Measurements from ENCODE around the gene LTBP1.
"Not testable (repeated sequence)": the region's sequence is repeated elsewhere in the genome, so short reads cannot be mapped to it uniquely, and the experiment has no call there.

Gene LTBP1

DNA sequence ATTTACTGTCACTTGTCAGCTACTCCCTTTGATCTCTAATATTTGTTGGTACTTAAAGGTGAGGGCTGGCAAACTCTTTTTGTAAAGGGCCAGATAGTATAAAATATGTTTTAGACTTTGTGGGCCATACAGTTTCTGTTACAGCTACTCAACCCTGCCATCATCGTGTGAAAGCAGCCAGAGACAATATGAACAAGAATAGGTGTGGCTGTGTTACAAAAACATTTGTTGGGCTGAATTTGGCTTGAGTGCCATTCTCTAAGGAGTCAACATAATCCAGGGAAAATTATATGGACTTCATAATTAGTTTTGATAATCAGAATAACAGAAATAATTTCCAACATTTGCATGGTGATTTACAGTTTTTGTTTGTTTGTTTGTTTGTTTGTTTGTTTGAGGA, 190.6 kb downstream of the LTBP1 start:
- no peaks in the 10 kb centered on the region for H3K9me3 Mint-ChIP-seq
- H3K27ac Mint-ChIP-seq = no peak overlapping the region
- peaks cover 23% of the 10 kb centered on the region for H3K27me3 Mint-ChIP-seq
- H3K36me3 Mint-ChIP-seq (ENCODE audit: low read depth) = no peaks in the 10 kb centered on the region
- no peak overlapping the region for H3K4me3 Mint-ChIP-seq
- no peaks in the 10 kb centered on the region for H3K4me1 Mint-ChIP-seq (ENCODE audit: low read depth)

DNA sequence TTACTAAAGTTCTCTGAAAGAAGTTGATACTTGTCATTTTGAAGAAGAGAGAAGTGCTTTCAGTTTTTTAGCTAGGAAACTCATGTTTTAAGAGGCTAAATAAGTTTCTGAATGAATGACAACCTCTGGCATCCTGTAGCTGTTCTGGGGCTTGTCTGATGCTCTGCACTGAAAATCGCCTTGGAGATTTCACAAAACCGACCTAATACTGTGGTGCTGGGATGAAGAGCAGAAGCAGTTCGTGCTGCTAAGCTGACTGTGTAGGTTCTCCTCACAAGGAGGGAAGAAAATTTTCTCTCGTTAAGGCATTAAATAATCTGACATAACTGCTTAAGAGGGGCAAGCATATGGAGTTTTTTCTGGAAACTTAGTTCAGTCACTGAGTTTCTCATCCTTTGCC, 193.2 kb downstream of the LTBP1 start:
- Mint-ChIP-seq H3K27me3 (peaks cover 17% of the 10 kb centered on the region), H3K9me3 (no peaks in the 10 kb centered on the region), H3K4me1 (ENCODE audit: low read depth) (no peaks in the 10 kb centered on the region), H3K27ac (no peak overlapping the region), H3K4me3 (no peak overlapping the region), H3K36me3 (ENCODE audit: low read depth) (no peaks in the 10 kb centered on the region)

DNA sequence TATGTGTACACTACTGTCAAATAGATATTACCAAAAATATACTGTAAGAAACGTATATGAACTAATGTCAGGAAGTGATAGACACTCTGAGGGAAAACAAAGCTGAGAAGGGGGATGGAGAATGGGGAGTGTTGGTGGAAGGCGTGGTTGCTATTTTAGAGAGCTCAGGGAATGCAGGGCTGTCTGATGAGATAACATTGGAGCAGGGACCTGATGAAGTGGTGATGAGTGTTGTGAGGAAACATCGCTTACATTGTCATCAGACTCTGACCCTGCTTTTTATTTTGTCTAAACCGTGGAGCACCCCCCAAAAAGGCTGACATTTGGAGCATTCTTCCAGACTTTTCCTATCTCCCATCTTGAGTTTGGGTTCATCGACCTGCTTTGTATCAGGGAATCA, 194.7 kb downstream of the LTBP1 start:
- no peaks in the 10 kb centered on the region for H3K4me1 Mint-ChIP-seq (ENCODE audit: low read depth)
- H3K27me3 Mint-ChIP-seq = peaks cover 23% of the 10 kb centered on the region
- H3K9me3 Mint-ChIP-seq = no peaks in the 10 kb centered on the region
- no peaks in the 10 kb centered on the region for H3K36me3 Mint-ChIP-seq (ENCODE audit: low read depth)
- H3K27ac Mint-ChIP-seq = no peak overlapping the region
- no peak overlapping the region for H3K4me3 Mint-ChIP-seq

DNA sequence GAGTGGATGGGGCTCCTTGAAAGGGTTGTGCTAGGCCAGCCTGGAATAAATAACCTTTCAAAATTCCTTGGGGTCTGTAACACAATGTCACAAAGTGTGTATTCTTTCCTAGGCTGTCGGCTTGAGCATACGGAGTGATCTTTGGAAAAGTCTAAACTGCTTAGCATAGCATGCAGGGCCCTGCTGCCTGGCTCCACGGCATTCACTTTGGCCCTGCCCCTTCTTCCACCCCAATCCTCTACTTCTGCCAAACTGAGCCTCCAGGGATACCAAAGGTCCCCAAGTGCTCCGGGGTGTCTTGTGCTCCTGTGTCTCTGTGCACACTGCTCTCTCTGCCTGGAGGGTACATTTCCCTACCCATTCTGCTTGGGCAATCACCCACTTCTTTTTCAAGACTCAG, 196.1 kb downstream of the LTBP1 start:
- Mint-ChIP-seq H3K36me3 (ENCODE audit: low read depth) (no peaks in the 10 kb centered on the region), H3K27me3 (peaks cover 29% of the 10 kb centered on the region), H3K4me3 (no peak overlapping the region), H3K27ac (no peak overlapping the region), H3K4me1 (ENCODE audit: low read depth) (no peaks in the 10 kb centered on the region), H3K9me3 (no peaks in the 10 kb centered on the region)

DNA sequence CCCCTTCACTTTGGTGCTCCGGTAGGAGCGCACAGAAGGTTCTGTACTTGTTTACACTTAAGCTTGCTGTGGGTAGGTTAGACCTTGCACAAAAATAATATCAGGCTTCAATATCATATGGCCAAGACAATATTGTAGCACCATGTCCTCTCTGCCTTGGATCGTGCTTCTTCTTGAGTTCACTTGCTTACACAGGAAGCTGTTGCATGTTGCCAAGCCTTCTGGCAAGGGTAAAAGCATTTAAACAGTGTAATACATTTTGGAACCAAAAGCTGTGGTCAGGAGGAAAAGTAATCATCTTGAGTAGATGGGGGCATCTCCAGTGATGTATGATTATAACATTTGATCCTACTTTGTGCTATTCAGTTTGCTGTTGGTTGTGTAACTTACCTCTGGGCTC, 197.5 kb downstream of the LTBP1 start:
- no peaks in the 10 kb centered on the region for H3K4me1 Mint-ChIP-seq (ENCODE audit: low read depth)
- H3K36me3 Mint-ChIP-seq (ENCODE audit: low read depth) = no peaks in the 10 kb centered on the region
- no peaks in the 10 kb centered on the region for H3K9me3 Mint-ChIP-seq
- no peak overlapping the region for H3K4me3 Mint-ChIP-seq
- H3K27me3 Mint-ChIP-seq = peaks cover 29% of the 10 kb centered on the region
- H3K27ac Mint-ChIP-seq = no peak overlapping the region

DNA sequence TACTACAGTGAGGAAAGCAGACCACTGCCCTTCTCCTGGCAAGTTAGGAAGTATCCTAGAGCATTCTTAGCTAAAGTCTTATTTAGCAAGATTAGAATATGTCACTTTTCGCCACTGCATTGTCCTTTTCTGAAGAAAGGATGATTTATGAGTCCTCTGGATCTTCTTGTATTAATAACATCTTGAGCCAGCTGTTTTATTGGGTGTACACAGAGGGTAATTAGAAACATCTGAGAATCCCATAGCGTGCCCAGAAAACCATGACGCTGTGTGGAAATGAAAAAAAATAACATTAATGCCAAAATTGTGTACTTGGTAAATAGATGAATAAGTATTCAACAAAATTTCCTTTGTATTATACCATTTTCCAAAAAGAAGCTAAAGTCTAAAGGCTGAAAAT, 198.7 kb downstream of the LTBP1 start:
- Mint-ChIP-seq H3K4me1 (ENCODE audit: low read depth) (no peaks in the 10 kb centered on the region), H3K4me3 (no peak overlapping the region), H3K27me3 (peaks cover 33% of the 10 kb centered on the region), H3K36me3 (ENCODE audit: low read depth) (no peaks in the 10 kb centered on the region), H3K27ac (no peak overlapping the region), H3K9me3 (no peaks in the 10 kb centered on the region)

DNA sequence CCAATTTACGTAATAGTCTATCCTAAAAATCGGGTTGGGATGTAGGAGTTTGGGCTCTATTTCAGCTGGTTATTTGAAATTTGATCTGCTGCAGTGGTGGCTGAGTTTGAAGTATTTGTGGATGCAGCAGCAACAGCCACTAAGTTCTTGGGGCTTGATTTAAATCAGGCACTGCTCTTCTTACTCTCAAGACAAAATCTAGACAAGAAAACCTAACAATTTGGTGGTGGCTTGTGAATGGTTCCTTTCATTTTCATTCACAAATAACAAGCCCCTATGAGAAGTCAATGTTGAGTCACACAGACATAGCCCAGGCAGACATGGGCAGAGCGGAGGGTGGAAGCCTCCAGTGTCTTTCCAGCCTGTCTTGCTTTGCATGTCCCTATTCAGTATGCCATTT, 199.3 kb downstream of the LTBP1 start:
- H3K27me3 Mint-ChIP-seq = peaks cover 30% of the 10 kb centered on the region
- no peaks in the 10 kb centered on the region for H3K4me1 Mint-ChIP-seq (ENCODE audit: low read depth)
- no peak overlapping the region for H3K4me3 Mint-ChIP-seq
- no peak overlapping the region for H3K27ac Mint-ChIP-seq
- no peaks in the 10 kb centered on the region for H3K36me3 Mint-ChIP-seq (ENCODE audit: low read depth)
- H3K9me3 Mint-ChIP-seq = no peaks in the 10 kb centered on the region

DNA sequence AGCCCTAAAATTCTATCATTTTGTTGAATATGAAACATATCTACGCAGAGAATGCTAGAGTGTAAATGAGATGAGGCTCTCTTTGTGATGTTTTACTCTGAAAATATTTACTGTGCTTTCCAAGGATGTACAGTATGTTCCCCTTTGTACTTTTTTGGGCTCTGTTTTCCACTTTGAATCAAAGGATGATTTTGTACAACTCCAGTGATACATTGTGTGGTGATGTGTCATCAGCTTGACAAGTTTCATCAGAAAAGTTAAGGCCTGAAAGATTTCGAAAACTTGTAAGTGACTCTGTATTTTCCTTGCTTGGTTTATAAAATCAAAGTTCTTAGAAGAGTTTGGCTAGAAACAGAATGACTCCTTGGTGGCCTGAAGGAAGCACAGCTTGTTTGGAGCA, 206.3 kb downstream of the LTBP1 start:
- H3K4me1 Mint-ChIP-seq (ENCODE audit: low read depth) = peaks cover 17% of the 10 kb centered on the region
- H3K4me3 Mint-ChIP-seq = no peak overlapping the region
- no peaks in the 10 kb centered on the region for H3K36me3 Mint-ChIP-seq (ENCODE audit: low read depth)
- H3K27me3 Mint-ChIP-seq = peaks cover 16% of the 10 kb centered on the region
- H3K9me3 Mint-ChIP-seq = no peaks in the 10 kb centered on the region
- peak overlapping the region; percentile 50 for H3K27ac Mint-ChIP-seq

DNA sequence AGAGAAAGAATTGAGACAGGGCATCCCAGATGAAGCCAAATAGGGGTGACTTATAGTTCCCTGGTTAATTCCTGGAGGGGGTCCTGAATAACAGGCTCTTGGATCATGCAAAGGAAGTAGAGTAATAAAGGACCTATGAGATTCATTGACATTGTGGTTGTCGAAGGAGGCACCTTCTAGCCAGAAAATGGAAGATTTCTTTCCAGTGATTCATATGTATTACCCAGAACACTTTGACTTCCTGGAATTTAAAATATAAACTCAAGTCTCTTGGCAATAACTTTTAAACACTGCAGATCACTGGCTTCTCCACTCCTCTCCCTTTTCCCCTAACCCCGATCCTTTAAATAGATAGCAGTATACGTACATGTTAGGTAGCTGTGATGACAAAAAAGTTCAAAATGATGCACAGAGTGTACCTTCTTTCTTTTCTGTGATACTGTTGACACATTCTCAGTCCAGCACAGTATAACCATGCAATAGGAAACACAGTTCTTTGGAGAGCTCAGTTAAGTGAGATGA, 211.8 kb downstream of the LTBP1 start:
- Mint-ChIP-seq H3K4me3 (no peak overlapping the region), H3K9me3 (no peaks in the 10 kb centered on the region), H3K27me3 (peaks cover 3% of the 10 kb centered on the region), H3K27ac (peak overlapping the region; percentile 85), H3K36me3 (ENCODE audit: low read depth) (no peaks in the 10 kb centered on the region), H3K4me1 (ENCODE audit: low read depth) (peaks cover 22% of the 10 kb centered on the region)

DNA sequence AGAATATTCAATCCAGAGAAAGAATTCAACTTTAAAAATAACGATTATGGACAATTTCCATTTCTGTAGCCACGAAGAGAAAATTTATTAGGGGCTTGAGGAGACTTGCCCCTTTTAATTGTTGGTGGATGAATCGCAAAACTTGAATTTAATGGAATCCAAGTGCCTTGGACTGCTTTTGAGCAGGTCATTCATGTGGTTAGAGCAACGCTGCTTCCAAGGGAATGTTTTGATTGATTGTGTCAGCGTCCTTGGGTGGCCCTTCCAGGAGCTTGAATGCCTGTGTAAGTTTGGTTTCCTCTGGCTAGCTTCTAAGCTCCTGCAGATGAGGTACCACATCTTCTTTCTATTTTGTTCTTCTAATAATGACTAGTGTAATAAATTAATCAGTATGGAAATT, 213.4 kb downstream of the LTBP1 start:
- Mint-ChIP-seq H3K9me3 (no peaks in the 10 kb centered on the region), H3K36me3 (ENCODE audit: low read depth) (no peaks in the 10 kb centered on the region), H3K27ac (no peak overlapping the region), H3K4me1 (ENCODE audit: low read depth) (peaks cover 22% of the 10 kb centered on the region), H3K27me3 (peaks cover 3% of the 10 kb centered on the region), H3K4me3 (no peak overlapping the region)

DNA sequence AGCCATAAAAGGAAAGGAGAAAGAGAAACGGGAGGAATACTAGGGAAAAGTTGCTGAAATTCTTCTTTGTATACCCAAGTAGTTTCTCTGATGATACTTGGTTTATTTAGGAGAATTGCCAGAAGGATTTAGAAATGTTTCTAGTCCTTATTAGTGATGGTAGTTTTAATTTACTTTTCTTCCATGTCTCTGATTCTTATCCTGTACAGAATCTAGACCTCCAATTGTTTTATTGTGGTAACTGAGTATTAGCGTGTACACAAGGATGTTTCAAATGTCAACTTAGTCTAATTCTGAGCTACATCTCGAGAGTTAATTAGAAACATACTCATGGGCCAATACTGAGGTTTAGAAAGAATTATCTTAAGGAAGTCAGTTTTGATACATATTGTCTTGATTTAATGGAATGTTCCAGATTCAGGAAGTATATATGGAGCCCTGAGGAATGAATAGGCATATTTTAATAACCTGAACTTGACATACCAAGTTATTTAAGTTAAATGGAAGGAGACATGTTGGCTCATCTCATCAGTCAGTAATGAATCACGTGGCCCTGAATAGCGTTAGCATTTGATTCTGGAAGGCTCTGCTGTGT, 219.6 kb downstream of the LTBP1 start:
- Mint-ChIP-seq H3K36me3 (ENCODE audit: low read depth) (no peaks in the 10 kb centered on the region), H3K27me3 (peaks cover 16% of the 10 kb centered on the region), H3K4me1 (ENCODE audit: low read depth) (no peaks in the 10 kb centered on the region), H3K4me3 (no peak overlapping the region), H3K9me3 (no peaks in the 10 kb centered on the region), H3K27ac (no peak overlapping the region)

DNA sequence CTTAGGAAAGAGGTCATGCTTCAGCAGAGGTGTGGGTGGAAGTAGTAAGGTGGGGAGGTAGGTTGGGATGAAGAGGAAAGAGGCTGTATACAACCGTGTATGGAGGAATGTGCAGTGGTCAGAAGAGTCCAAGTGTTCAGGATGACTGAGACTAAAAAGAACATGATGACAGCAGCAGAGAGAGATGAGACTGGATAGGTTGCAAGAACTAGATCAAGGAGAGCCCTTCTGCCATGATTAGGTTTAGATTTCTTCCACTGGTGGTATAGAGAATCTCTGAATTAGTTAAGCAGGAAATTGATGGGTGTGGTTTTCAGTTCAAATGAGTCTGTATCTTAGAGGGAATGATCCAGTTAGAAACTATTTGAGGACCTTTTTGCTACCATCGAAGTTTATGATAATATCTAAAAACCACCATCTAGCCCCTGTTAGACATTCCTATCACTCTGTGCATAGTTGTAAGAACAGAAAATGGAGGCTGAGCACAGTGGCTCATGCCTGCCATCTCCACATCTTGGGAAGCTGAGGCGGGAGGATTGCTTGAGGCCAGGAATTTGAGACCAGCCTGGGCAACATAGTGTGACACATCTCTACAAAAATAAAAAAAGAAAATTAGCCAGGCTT, 221.0 kb downstream of the LTBP1 start:
- H3K36me3 Mint-ChIP-seq (ENCODE audit: low read depth) = no peaks in the 10 kb centered on the region
- no peak overlapping the region for H3K27ac Mint-ChIP-seq
- H3K4me1 Mint-ChIP-seq (ENCODE audit: low read depth) = no peaks in the 10 kb centered on the region
- H3K27me3 Mint-ChIP-seq = peaks cover 16% of the 10 kb centered on the region
- no peak overlapping the region for H3K4me3 Mint-ChIP-seq
- H3K9me3 Mint-ChIP-seq = no peaks in the 10 kb centered on the region

DNA sequence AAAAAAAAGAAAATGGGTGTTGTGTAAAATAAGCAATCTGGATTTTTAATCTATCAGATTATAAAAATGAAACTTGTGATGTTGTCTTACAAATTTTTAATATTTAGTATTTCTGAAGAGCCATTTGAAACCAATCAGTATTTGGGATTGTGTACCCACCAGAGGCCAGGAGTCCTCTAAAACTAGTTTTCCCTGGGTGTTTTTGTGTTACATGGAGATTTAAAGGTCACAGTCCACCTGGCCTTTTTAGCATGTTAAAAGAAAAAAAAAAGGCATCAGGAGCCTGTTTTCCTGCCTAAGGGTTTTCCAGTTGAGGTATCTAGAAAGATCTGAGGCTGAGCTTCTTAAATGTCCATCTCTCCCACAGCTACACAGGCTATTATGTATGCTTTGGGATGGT, 221.7 kb downstream of the LTBP1 start:
- no peak overlapping the region for H3K4me3 Mint-ChIP-seq
- H3K27ac Mint-ChIP-seq = no peak overlapping the region
- peaks cover 16% of the 10 kb centered on the region for H3K27me3 Mint-ChIP-seq
- H3K9me3 Mint-ChIP-seq = no peaks in the 10 kb centered on the region
- H3K4me1 Mint-ChIP-seq (ENCODE audit: low read depth) = no peaks in the 10 kb centered on the region
- no peaks in the 10 kb centered on the region for H3K36me3 Mint-ChIP-seq (ENCODE audit: low read depth)

DNA sequence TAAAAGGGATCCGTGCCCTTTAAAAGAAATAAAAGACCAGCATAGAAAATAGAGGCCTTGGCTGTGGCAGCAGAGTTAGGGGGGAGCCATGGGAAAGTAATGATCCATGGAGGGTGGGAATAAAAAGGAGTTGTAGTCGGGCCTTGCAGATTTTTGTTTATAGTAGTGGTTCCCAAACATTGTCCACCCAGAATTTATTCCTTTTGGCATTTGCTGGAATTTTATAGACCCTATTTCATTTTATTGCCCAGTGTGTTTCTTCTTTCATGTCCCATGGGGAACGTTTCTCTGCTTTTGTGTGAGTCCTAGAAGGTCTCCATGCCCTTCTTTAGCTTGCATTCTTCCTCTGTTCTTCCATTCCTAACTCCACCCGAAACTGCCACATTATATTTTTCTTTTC, 222.2 kb downstream of the LTBP1 start:
- no peaks in the 10 kb centered on the region for H3K4me1 Mint-ChIP-seq (ENCODE audit: low read depth)
- H3K27me3 Mint-ChIP-seq = peaks cover 16% of the 10 kb centered on the region
- H3K9me3 Mint-ChIP-seq = no peaks in the 10 kb centered on the region
- H3K36me3 Mint-ChIP-seq (ENCODE audit: low read depth) = no peaks in the 10 kb centered on the region
- H3K27ac Mint-ChIP-seq = no peak overlapping the region
- H3K4me3 Mint-ChIP-seq = no peak overlapping the region

DNA sequence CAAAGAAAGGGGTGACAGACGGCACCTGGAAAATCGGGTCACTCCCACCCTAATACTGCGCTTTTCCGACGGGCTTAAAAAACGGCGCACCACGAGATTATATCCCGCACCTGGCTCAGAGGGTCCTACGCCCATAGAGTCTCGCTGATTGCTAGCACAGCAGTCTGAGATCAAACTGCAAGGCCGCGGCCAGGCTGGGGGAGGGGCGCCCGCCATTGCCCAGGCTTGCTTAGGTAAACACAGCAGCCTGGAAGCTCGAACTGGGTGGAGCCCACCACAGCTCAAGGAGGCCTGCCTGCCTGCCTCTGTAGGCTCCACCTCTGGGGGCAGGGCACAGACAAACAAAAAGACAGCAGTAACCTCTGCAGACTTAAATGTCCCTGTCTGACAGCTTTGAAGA, 223.5 kb downstream of the LTBP1 start:
- H3K36me3 Mint-ChIP-seq (ENCODE audit: low read depth); H3K4me1 Mint-ChIP-seq (ENCODE audit: low read depth): not testable (repeated sequence)
- H3K27me3 Mint-ChIP-seq = peaks cover 12% of the 10 kb centered on the region

DNA sequence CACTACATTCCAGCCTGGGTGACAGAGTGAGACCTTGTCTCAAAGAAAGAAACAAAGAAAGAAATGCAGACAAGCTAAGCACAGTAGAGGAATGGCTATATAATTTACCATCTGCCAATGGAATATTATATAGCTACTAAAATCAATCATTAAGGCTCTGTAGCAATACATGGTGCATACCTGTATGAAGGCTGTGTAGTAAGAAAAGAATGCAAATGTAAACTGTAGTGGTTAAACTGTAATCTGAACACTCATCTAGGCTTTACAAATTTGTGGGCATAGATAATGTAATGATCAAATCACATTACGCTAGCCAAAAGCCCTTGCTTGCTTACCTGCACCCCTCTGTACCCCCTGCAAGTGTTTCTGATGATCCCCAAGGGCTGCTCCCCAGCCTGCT, 230.9 kb downstream of the LTBP1 start:
- no peaks in the 10 kb centered on the region for H3K27me3 Mint-ChIP-seq
- no peak overlapping the region for H3K4me3 Mint-ChIP-seq
- no peaks in the 10 kb centered on the region for H3K4me1 Mint-ChIP-seq (ENCODE audit: low read depth)

More for the DNA sequence above, 223.5 kb downstream of the LTBP1 start:
- H3K4me3 Mint-ChIP-seq, H3K27ac Mint-ChIP-seq, H3K9me3 Mint-ChIP-seq: not testable (repeated sequence)

More for the DNA sequence above, 230.9 kb downstream of the LTBP1 start:
- H3K36me3 Mint-ChIP-seq (ENCODE audit: low read depth) = no peaks in the 10 kb centered on the region
- no peak overlapping the region for H3K27ac Mint-ChIP-seq
- H3K9me3 Mint-ChIP-seq = no peaks in the 10 kb centered on the region

All from stimulated activated naive CD8-positive, alpha-beta T cell treated with anti-CD3 and anti-CD28 coated beads, Interleukin-15, Interleukin-2, amounts not matched to agents 100 ng/mL and 50 ng/mL, for 24 hours (primary cell).